Measurements from ENCODE around the gene IDH1. TPM values are rescaled to one million over a fixed set of nuclear protein-coding genes. Genes with fewer than 3 reads are reported as not detected.

IDH1 gene
- total and polyA plus RNA-seq, 2 of the 13 experiments (the other 11 are each of a cell fraction or from before 2014, with no cell fraction given): 312 to 1,077 TPM

GRCh38 chr2:208235860-208236259 is 19.0 kb downstream of the IDH1 start (continued):
- TF ChIP-seq ATF1 (CRISPR knock-in tag; IDR thresholded peaks at IDR 0.05) (no peak), ZNF773 (CRISPR knock-in tag; IDR thresholded peaks at IDR 0.05; ENCODE audit: borderline replicate concordance) (no peak), FOSL2 (CRISPR knock-in tag; IDR thresholded peaks at IDR 0.05) (no peak), UBTF (CRISPR knock-in tag; IDR thresholded peaks at IDR 0.05) (no peak)

GRCh38 chr2:208234786-208235185 is 20.1 kb downstream of the IDH1 start:
- no peaks in the 10 kb centered on the region for H4K20me1 ChIP-seq (ENCODE audit: insufficient read depth, low read length)
- ATAC-seq (peak; percentile 46), FAIRE-seq (no peak), DNase-seq (ENCODE audit: low spot score) (no peak)
- peaks cover 4 to 23% of the 10 kb centered on the region in 2 experiments for H3K36me3 ChIP-seq (replicated peaks in 1 of 2; ENCODE audit: control insufficient read depth in 1 of 2, insufficient read depth in 2 of 2, low read length in 2 of 2)
- no peak overlapping the region for H3K9ac ChIP-seq (ENCODE audit: insufficient read depth, low read depth, low read length)
- no peak overlapping the region for H2AFZ ChIP-seq (ENCODE audit: low read length)
- no peak overlapping the region for H3K4me3 ChIP-seq (replicated peaks in 1 of 3; ENCODE audit: insufficient read depth in 1 of 3, low read depth in 2 of 3, low read length in 3 of 3)
- no TSS peak for BruUV-seq (replicated peaks)
- no peak overlapping the region for H3K4me2 ChIP-seq (ENCODE audit: low read depth, low read length)
- H3K9me3 ChIP-seq (ENCODE audit: low read length): no peaks in the 10 kb centered on the region
- no peaks in the 10 kb centered on the region for H3K27me3 ChIP-seq (ENCODE audit: control insufficient read depth in 1 of 2, insufficient read depth in 2 of 2, low read length in 2 of 2)
- WGBS (ENCODE audit: low lambda C conversion rate): 83% methylated on average over 1 of the region's 1 CpG
- ChIA-PET CTCF (ENCODE audit: low intra/inter-chr PET ratio, low total read pairs) (no interaction called here), POLR2A (interaction anchor here (1.0 to 2.1 kb wide), 2 partner anchors 11 to 19 kb away, joined by 4 to 9 read pairs; partner anchors contain the start of gene IDH1)
- H3K27ac ChIP-seq (ENCODE audit: extremely low read length, insufficient read depth, low read length): no peak overlapping the region
- intact Hi-C loops (cut with micrococcal nuclease; ENCODE audit: unreplicated experiment) (no loop called here), in situ Hi-C loops (cut with HindIII; ENCODE audit: extremely low pct_ligation_motif_present, low pct_unique_long_range_greater_than_20kb) (no loop called here)
- no peaks in the 10 kb centered on the region for H3K79me2 ChIP-seq (ENCODE audit: insufficient read depth, low read length)
- H3K4me1 ChIP-seq (ENCODE audit: insufficient read depth, low read length): no peaks in the 10 kb centered on the region
- TF ChIP-seq HNF4G (IDR thresholded peaks at IDR 0.05; ENCODE audit: borderline replicate concordance, low read depth, low read length) (0 out of 2 replicates have a peak, but pooled peaks have one; percentile 9), HNF4G (CRISPR knock-in tag; IDR thresholded peaks at IDR 0.05; ENCODE audit: borderline replicate concordance, low read depth) (no peak), CREB1 (IDR thresholded peaks at IDR 0.05) (no peak), CREB1 (CRISPR knock-in tag; IDR thresholded peaks at IDR 0.05) (0 out of 2 replicates have a peak, but pooled peaks have one; percentile 29), STAG1 (CRISPR knock-in tag; IDR thresholded peaks at IDR 0.05) (no peak)
